Medulla oblongata (tissue), 1 donor: Measurements from ENCODE around the gene SUN5.
"Not testable (repeated sequence)": the region's sequence is repeated elsewhere in the genome, so short reads cannot be mapped to it uniquely, and the experiment has no call there.

ENCODE experiments used
- DNase-seq: peaks from one replicate; pipeline ENCODE4 v3.0.0-alpha.2; 2015; ENCODE audit errors: extremely low spot score

The SUN5 gene

GRCh38 chr20:32965115-32965514 is 39.1 kb downstream of the SUN5 start:
- DNase-seq: no peak

- no peak for DNase-seq
These were observed 39.7 kb downstream of the SUN5 start for GRCh38 chr20:32964575-32964974.

GRCh38 chr20:32963176-32963575 is 41.1 kb downstream of the SUN5 start:
- DNase-seq: no peak

GRCh38 chr20:32962646-32963045 is 41.6 kb downstream of the SUN5 start:
- not testable (repeated sequence) for DNase-seq

GRCh38 chr20:32962053-32962452 is 42.2 kb downstream of the SUN5 start:
- DNase-seq: no peak

GRCh38 chr20:32960849-32961731 is 43.1 kb downstream of the SUN5 start:
- no peak for DNase-seq

- DNase-seq: no peak
These were observed 44.1 kb downstream of the SUN5 start for GRCh38 chr20:32960222-32960518.

GRCh38 chr20:32959351-32960221 is 44.6 kb downstream of the SUN5 start:
- DNase-seq: no peak

GRCh38 chr20:32958574-32958973 is 45.7 kb downstream of the SUN5 start:
- no peak for DNase-seq

- DNase-seq: no peak
These were observed 46.8 kb downstream of the SUN5 start for GRCh38 chr20:32957459-32957858.

GRCh38 chr20:32950539-32950938 is 53.7 kb downstream of the SUN5 start:
- DNase-seq: not testable (repeated sequence)

- no peak for DNase-seq
These were observed 57.6 kb downstream of the SUN5 start for GRCh38 chr20:32946629-32947028.

GRCh38 chr20:32945710-32946221 is 58.5 kb downstream of the SUN5 start:
- DNase-seq: peak; percentile 18

- DNase-seq: no peak
These were observed 60.7 kb downstream of the SUN5 start for GRCh38 chr20:32943490-32944052.

GRCh38 chr20:32941155-32941885 is 62.9 kb downstream of the SUN5 start:
- DNase-seq: no peak

- no peak for DNase-seq
These were observed 69.7 kb downstream of the SUN5 start for GRCh38 chr20:32934580-32934979.
